NK-92 (cell line): ENCODE measurements around the gene TMEM259.

Source experiments
- DNase-seq: peaks from one replicate; lab custom pipeline; 2025; ENCODE audit not compliant: unreplicated experiment; lab: John Stamatoyannopoulos, UW

TMEM259 gene

GRCh38 chr19:1020868-1021425 lies at the start of gene TMEM259:
TSS of gene TMEM259 (minus strand) at chr19:1021123. CDS start at chr19:1020996, 127 bp downstream.
- peak; percentile 74 for DNase-seq

- DNase-seq: no peak
Measured at GRCh38 chr19:1070576-1070930, 49.6 kb upstream of the TMEM259 start.

GRCh38 chr19:1069009-1069779 lies 48.3 kb upstream of the TMEM259 start:
- no peak for DNase-seq

DNA sequence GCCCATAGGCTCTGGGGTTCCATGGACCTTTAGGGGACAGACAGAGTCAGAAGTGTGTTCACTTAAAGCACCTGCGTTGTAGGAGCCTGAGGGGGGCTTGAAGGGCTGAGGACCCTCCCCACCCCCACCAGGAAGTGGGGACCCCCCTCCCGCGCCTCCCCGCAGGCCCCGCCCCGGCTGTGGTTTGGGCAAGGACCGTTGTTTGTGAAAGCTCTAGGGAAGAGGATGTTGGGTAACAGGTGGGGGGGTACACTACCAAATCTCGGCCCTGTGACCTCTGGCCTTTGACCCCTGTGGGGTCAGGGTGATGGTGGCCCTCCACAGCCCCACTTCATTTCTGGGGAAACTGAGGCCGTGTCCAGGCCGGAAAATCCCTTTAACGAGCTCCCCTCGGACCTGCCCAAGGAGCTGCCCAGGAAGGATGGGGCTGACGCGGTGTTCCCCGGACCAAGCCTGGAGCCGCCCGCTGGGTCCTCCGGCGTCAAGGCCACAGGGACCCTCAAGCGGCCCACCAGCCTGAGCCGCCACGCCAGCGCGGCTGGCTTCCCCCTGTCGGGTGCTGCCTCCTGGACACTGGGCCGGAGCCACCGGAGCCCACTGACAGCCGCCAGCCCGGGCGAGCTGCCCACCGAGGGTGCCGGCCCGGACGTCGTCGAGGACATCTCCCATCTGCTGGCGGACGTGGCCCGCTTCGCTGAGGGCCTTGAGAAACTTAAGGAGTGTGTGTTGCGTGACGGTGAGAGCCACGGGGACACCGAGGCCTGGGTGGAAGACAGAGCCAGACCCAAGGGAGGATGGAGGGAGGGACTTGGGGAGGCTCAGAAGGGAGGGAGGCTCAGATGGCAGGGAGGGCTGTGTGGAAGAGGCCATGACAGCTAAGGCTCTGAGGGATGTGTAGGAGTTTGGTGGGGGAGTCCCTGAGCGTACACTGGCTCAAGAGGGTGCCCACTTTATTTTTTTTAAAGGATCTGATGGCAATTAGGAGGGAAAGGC lies 47.4 kb upstream of the TMEM259 start:
- DNase-seq: no peak

DNA sequence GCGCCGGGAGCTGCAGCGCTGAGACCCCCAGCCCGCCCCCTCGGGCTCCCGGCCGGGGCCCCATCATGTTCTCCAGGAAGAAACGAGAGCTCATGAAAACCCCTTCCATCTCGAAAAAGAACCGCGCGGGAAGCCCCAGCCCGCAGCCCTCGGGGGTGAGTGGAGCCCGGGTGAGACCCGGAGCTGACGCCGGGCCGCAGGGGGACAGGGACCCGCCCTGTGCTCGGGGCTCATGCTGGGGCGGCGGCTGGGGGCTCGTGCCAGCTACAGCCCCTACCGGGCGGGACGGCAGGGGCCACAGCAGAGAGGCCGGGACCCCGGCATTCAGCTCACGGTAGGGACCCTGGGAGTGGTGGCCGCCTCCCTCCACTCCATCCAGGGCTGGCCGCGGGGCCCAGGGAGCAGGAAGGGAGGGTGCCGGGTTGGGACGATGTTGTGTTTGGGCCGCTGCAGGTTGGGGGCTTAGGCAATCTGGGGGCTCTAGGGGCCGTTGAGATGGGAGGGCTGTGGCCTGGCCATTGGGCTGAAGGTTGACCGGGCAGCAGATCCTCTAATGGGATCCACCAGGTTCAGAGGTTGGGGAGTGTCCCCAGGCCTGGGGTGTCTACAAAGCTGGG lies 46.5 kb upstream of the TMEM259 start:
- no peak for DNase-seq

- no peak for DNase-seq
Measured at GRCh38 chr19:1066748-1067340, 45.9 kb upstream of the TMEM259 start, which contains the start of gene ARHGAP45. TSS of gene ARHGAP45 (plus strand) at chr19:1067167. CDS start at chr19:1067406, 239 bp downstream.

- no peak for DNase-seq
Measured at GRCh38 chr19:1066251-1066747, 45.4 kb upstream of the TMEM259 start.

- DNase-seq: no peak
Measured at GRCh38 chr19:1065606-1066109, 44.7 kb upstream of the TMEM259 start.

- no peak for DNase-seq
Measured at GRCh38 chr19:1064661-1065605, 44.0 kb upstream of the TMEM259 start.

DNA sequence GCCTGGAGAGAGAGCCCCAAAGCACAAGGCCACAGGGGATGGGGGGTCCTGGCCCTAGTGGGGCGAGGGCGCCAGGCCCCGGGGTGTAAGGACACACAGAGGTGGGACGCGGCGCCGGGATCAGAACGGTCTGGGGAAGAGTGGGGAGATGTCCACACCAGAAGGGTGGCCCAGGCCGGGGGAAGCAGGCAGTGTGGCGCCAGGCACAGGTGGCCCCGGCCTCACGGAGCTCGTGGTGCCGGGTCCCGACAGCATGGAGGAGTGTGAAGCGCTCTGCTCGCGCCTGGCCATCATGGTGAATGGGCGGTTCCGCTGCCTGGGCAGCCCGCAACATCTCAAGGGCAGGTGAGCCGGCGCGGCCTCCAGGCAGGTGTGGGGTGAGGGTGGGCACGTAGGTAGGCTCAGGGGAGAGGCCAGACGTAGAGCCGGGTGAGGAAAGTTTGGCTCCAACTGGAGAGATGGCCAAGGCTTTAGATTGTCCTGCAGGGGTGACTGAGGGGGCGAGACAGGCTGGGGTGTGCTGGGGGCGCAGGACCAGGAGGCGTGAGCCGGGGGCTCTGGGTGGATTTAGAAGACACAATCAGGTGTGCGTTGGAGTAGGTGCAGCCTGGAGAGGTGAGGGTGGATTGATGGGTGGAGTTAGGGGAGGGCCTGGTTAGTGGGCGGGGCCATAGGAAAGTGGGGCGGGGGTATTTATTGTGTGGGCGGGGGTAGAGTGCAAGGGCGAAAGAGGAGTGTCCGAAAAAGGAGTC lies 43.2 kb upstream of the TMEM259 start:
- no peak for DNase-seq

GRCh38 chr19:1063030-1063908 lies 42.3 kb upstream of the TMEM259 start:
- no peak for DNase-seq

DNA sequence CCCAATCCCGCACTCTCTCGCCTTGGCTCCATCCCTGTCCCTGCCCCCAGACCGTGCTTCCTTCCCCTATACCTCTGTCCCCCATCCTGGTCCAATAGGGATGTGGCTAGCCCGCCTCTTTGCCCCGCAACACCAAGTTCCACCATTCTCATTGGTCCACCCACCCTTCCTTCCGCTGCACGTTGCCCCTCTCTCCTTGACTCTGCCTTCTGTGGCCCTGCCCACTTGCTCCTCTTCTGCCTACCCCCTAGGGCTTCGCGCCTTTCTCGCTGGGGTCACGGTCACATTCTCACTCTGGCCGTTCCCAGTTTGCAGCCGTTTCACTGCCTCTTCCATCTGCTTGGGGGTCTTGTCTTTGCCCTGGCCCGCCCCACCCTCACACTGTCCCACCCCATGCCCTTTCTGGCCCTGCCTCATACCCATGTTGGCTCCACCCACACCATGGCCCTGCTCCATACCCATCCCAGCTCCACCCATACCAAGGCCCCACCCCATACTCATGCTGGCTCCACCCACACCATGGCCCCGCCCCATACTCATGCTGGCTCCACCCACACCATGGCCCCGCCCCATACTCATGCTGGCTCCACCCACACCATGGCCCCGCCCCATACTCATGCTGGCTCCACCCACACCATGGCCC lies 41.6 kb upstream of the TMEM259 start:
- no peak for DNase-seq

DNA sequence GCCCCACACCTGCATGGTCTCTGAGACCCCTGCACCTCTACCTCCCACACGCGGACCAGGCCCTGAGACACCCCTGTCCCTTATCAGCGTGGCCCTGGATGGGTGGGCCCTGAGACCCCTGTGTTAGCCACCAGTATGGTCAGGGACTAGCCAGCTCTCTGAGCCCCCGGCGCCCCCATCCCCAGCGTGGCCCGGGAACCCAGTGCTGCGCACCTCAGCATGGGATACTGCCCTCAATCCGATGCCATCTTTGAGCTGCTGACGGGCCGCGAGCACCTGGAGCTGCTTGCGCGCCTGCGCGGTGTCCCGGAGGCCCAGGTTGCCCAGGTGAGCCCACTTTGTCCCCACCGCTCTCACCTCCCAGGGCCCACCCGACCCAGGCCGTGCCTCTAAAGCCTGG lies 41.1 kb upstream of the TMEM259 start:
- no peak for DNase-seq

GRCh38 chr19:1060689-1061088 lies 39.8 kb upstream of the TMEM259 start:
- DNase-seq: no peak

GRCh38 chr19:1058112-1058511 lies 37.2 kb upstream of the TMEM259 start:
- no peak for DNase-seq

DNA sequence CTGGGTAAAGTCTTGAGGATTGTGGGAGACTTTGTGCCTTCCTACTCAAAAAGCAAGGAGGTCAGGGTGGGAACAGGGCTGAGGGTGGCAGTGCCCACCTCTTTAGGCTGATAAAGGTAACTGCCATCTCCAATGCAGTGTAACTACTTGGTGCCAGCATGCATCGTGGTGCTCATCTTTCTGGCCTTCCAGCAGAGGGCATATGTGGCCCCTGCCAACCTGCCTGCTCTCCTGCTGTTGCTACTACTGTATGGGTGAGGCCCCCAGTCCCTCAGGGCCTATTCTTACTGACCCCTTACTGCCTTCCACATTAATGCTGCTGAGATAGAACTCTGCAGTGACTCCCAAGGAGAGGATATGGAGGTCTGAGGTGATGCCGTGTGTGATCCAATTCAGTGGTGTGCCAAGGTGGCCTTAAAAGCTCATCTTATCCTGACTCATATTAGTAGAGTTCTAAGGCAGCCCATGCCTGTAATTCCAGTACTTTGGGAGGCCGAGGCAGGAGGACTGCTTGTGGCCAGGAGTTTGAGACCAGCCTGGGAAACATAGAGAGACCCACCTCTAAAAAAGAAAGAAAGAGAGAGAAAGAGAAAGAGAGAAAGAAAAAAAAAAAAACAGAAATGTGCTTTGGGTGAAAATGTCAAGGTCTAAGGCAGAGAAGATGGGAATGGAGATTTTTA lies 36.4 kb upstream of the TMEM259 start:
- no peak for DNase-seq
